ENCODE results near the gene HSPA12A. TPM values are rescaled to one million over a fixed set of nuclear protein-coding genes. Genes with fewer than 3 reads are reported as not detected.

The HSPA12A gene
- total RNA-seq, 2 experiments from 2014 or later, result 0.40 to 0.41 TPM

GRCh38 chr10:116706281-116706680 lies 36.1 kb downstream of the HSPA12A start:
- Mint-ChIP-seq H3K27ac (no peak overlapping the region), H3K27me3 (peaks cover 27% of the 10 kb centered on the region), H3K4me1 (ENCODE audit: low read depth) (no peaks in the 10 kb centered on the region), H3K36me3 (no peaks in the 10 kb centered on the region), H3K9me3 (no peaks in the 10 kb centered on the region), H3K4me3 (no peak overlapping the region)
- DNase-seq, result no peak
- ChIA-PET POLR2A (no interaction called here), CTCF (no interaction called here)
- intact Hi-C loops (cut with micrococcal nuclease), result no loop called here

GRCh38 chr10:116705498-116705897 lies 36.9 kb downstream of the HSPA12A start:
- H3K4me1 Mint-ChIP-seq (ENCODE audit: low read depth), result no peaks in the 10 kb centered on the region
- H3K36me3 Mint-ChIP-seq, result no peaks in the 10 kb centered on the region
- POLR2A ChIA-PET, result no interaction called here
- H3K27me3 Mint-ChIP-seq, result peaks cover 27% of the 10 kb centered on the region
- H3K4me3 Mint-ChIP-seq, result no peak overlapping the region
- CTCF ChIA-PET, result no interaction called here
- H3K27ac Mint-ChIP-seq, result no peak overlapping the region
- no peak for DNase-seq
- intact Hi-C loops (cut with micrococcal nuclease), result no loop called here
- H3K9me3 Mint-ChIP-seq, result no peaks in the 10 kb centered on the region

GRCh38 chr10:116704926-116705325 lies 37.4 kb downstream of the HSPA12A start:
- H3K27me3 Mint-ChIP-seq, result peaks cover 27% of the 10 kb centered on the region
- H3K4me3 Mint-ChIP-seq, result no peak overlapping the region
- H3K36me3 Mint-ChIP-seq, result no peaks in the 10 kb centered on the region
- POLR2A ChIA-PET, result no interaction called here
- no peak for DNase-seq
- H3K9me3 Mint-ChIP-seq, result no peaks in the 10 kb centered on the region
- no peaks in the 10 kb centered on the region for H3K4me1 Mint-ChIP-seq (ENCODE audit: low read depth)
- intact Hi-C loops (cut with micrococcal nuclease), result no loop called here
- CTCF ChIA-PET, result no interaction called here
- no peak overlapping the region for H3K27ac Mint-ChIP-seq

- CTCF ChIA-PET, result no interaction called here
Observed at GRCh38 chr10:116702165-116702564, 40.2 kb downstream of the HSPA12A start.

GRCh38 chr10:116699471-116700150 lies 42.8 kb downstream of the HSPA12A start:
- Mint-ChIP-seq H3K4me3 (no peak overlapping the region), H3K36me3 (no peaks in the 10 kb centered on the region), H3K27me3 (peaks cover 35% of the 10 kb centered on the region), H3K4me1 (ENCODE audit: low read depth) (no peaks in the 10 kb centered on the region), H3K9me3 (no peaks in the 10 kb centered on the region), H3K27ac (no peak overlapping the region)
- no peak for DNase-seq
- ChIA-PET POLR2A (no interaction called here), CTCF (interaction anchor here (1.2 kb wide), 1 partner anchor 89 kb away, joined by 4 read pairs; no protein-coding TSS in a partner anchor)
- intact Hi-C loops (cut with micrococcal nuclease), result no loop called here

More at GRCh38 chr10:116702165-116702564, 40.2 kb downstream of the HSPA12A start:
- POLR2A ChIA-PET, result no interaction called here
- Mint-ChIP-seq H3K27me3 (peaks cover 31% of the 10 kb centered on the region), H3K9me3 (no peaks in the 10 kb centered on the region), H3K36me3 (no peaks in the 10 kb centered on the region), H3K27ac (no peak overlapping the region), H3K4me3 (no peak overlapping the region), H3K4me1 (ENCODE audit: low read depth) (no peaks in the 10 kb centered on the region)
- no peak for DNase-seq
- intact Hi-C loops (cut with micrococcal nuclease), result no loop called here

- Mint-ChIP-seq H3K36me3 (no peaks in the 10 kb centered on the region), H3K4me3 (no peak overlapping the region), H3K27ac (no peak overlapping the region), H3K9me3 (no peaks in the 10 kb centered on the region), H3K4me1 (ENCODE audit: low read depth) (no peaks in the 10 kb centered on the region), H3K27me3 (peaks cover 35% of the 10 kb centered on the region)
- intact Hi-C loops (cut with micrococcal nuclease), result no loop called here
- no peak for DNase-seq
- POLR2A ChIA-PET, result no interaction called here
- CTCF ChIA-PET, result no interaction called here
Observed at GRCh38 chr10:116699049-116699448, 43.3 kb downstream of the HSPA12A start.

GRCh38 chr10:116698364-116698763 lies 44.0 kb downstream of the HSPA12A start:
- POLR2A ChIA-PET, result no interaction called here
- no peaks in the 10 kb centered on the region for H3K9me3 Mint-ChIP-seq
- H3K36me3 Mint-ChIP-seq, result no peaks in the 10 kb centered on the region

GRCh38 chr10:116697816-116698215 lies 44.5 kb downstream of the HSPA12A start:
- ChIA-PET CTCF (no interaction called here), POLR2A (no interaction called here)
- Mint-ChIP-seq H3K27ac (no peak overlapping the region), H3K36me3 (no peaks in the 10 kb centered on the region), H3K27me3 (peaks cover 32% of the 10 kb centered on the region), H3K4me3 (no peak overlapping the region), H3K4me1 (ENCODE audit: low read depth) (no peaks in the 10 kb centered on the region), H3K9me3 (no peaks in the 10 kb centered on the region)
- DNase-seq, result no peak
- intact Hi-C loops (cut with micrococcal nuclease), result no loop called here

More at GRCh38 chr10:116698364-116698763, 44.0 kb downstream of the HSPA12A start:
- Mint-ChIP-seq H3K27ac (no peak overlapping the region), H3K4me1 (ENCODE audit: low read depth) (no peaks in the 10 kb centered on the region), H3K27me3 (peaks cover 32% of the 10 kb centered on the region), H3K4me3 (no peak overlapping the region)
- intact Hi-C loops (cut with micrococcal nuclease), result no loop called here
- CTCF ChIA-PET, result no interaction called here
- no peak for DNase-seq

- intact Hi-C loops (cut with micrococcal nuclease), result no loop called here
- H3K4me3 Mint-ChIP-seq, result no peak overlapping the region
- no peaks in the 10 kb centered on the region for H3K36me3 Mint-ChIP-seq
- DNase-seq, result no peak
- no peaks in the 10 kb centered on the region for H3K9me3 Mint-ChIP-seq
- H3K27ac Mint-ChIP-seq, result no peak overlapping the region
- ChIA-PET POLR2A (no interaction called here), CTCF (interaction anchor here (1.8 kb wide), 1 partner anchor 15 kb away, joined by 6 read pairs; no protein-coding TSS in a partner anchor)
- peaks cover 32% of the 10 kb centered on the region for H3K27me3 Mint-ChIP-seq
- no peaks in the 10 kb centered on the region for H3K4me1 Mint-ChIP-seq (ENCODE audit: low read depth)
Observed at GRCh38 chr10:116696919-116697318, 45.4 kb downstream of the HSPA12A start.

- H3K4me3 Mint-ChIP-seq, result no peak overlapping the region
- intact Hi-C loops (cut with micrococcal nuclease), result no loop called here
- CTCF ChIA-PET, result interaction anchor here (1.2 to 1.8 kb wide), 2 partner anchors 13 to 93 kb away, joined by 3 to 6 read pairs; no protein-coding TSS in a partner anchor
- H3K9me3 Mint-ChIP-seq, result no peaks in the 10 kb centered on the region
- no peak overlapping the region for H3K27ac Mint-ChIP-seq
- no peaks in the 10 kb centered on the region for H3K36me3 Mint-ChIP-seq
- H3K4me1 Mint-ChIP-seq (ENCODE audit: low read depth), result no peaks in the 10 kb centered on the region
- DNase-seq, result no peak
- POLR2A ChIA-PET, result no interaction called here
- H3K27me3 Mint-ChIP-seq, result peaks cover 35% of the 10 kb centered on the region
Observed at GRCh38 chr10:116694927-116695268, 47.5 kb downstream of the HSPA12A start.

- ChIA-PET POLR2A (no interaction called here), CTCF (interaction anchor here (1.2 to 1.3 kb wide), 2 partner anchors 13 to 94 kb away, joined by 3 to 4 read pairs; no protein-coding TSS in a partner anchor)
- Mint-ChIP-seq H3K9me3 (no peaks in the 10 kb centered on the region), H3K4me3 (no peak overlapping the region), H3K27ac (no peak overlapping the region), H3K27me3 (peaks cover 37% of the 10 kb centered on the region), H3K36me3 (no peaks in the 10 kb centered on the region), H3K4me1 (ENCODE audit: low read depth) (no peaks in the 10 kb centered on the region)
- no peak for DNase-seq
- intact Hi-C loops (cut with micrococcal nuclease), result no loop called here
Observed at GRCh38 chr10:116694243-116694926, 48.0 kb downstream of the HSPA12A start.

GRCh38 chr10:116692225-116692624 lies 50.1 kb downstream of the HSPA12A start:
- POLR2A ChIA-PET, result no interaction called here
- no peak for DNase-seq
- H3K4me1 Mint-ChIP-seq (ENCODE audit: low read depth), result no peaks in the 10 kb centered on the region

GRCh38 chr10:116691635-116692034 lies 50.7 kb downstream of the HSPA12A start:
- Mint-ChIP-seq H3K27ac (no peak overlapping the region), H3K9me3 (no peaks in the 10 kb centered on the region), H3K36me3 (no peaks in the 10 kb centered on the region), H3K4me3 (no peak overlapping the region), H3K27me3 (peaks cover 28% of the 10 kb centered on the region), H3K4me1 (ENCODE audit: low read depth) (no peaks in the 10 kb centered on the region)
- DNase-seq, result no peak
- ChIA-PET POLR2A (no interaction called here), CTCF (interaction anchor here (1.1 to 2.6 kb wide), 3 partner anchors 10 to 97 kb away, joined by 3 to 8 read pairs (median 6); no protein-coding TSS in a partner anchor)
- intact Hi-C loops (cut with micrococcal nuclease), result no loop called here

More at GRCh38 chr10:116692225-116692624, 50.1 kb downstream of the HSPA12A start:
- Mint-ChIP-seq H3K27ac (no peak overlapping the region), H3K27me3 (peaks cover 33% of the 10 kb centered on the region), H3K9me3 (no peaks in the 10 kb centered on the region), H3K4me3 (no peak overlapping the region), H3K36me3 (no peaks in the 10 kb centered on the region)
- CTCF ChIA-PET, result interaction anchor here (1.1 to 2.6 kb wide), 2 partner anchors 10 to 96 kb away, joined by 6 to 8 read pairs; no protein-coding TSS in a partner anchor
- intact Hi-C loops (cut with micrococcal nuclease), result no loop called here
